Measurements from ENCODE around the gene PITPNC1.
"Not testable (repeated sequence)": the region's sequence is repeated elsewhere in the genome, so short reads cannot be mapped to it uniquely, and the experiment has no call there.

PITPNC1 gene

GRCh38 chr17:67376737-67377487 is at the start of gene PITPNC1:
TSS of gene PITPNC1 (plus strand) at chr17:67377281.
- peak; percentile 61 for DNase-seq

GRCh38 chr17:67328026-67328425 is 49.1 kb upstream of the PITPNC1 start:
- no peak for DNase-seq

GRCh38 chr17:67331381-67332161 is 45.5 kb upstream of the PITPNC1 start:
- DNase-seq, result not testable (repeated sequence)

DNA sequence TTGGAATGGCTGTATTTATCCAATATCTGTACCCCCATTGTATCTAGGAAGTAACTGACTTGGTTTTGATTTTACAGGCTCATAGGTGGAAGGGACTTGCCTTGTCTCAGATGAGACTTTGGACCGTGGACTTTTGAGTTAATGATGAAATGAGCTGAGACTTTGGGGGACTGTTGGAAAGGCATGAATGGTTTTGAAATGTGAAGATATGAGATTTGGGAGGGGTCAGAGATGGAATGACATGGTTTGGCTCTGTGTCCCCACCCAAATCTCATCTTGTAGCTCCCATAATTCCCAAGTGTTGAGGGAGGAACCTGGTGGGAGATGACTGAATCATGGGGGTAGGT is 44.9 kb upstream of the PITPNC1 start:
- not testable (repeated sequence) for DNase-seq

GRCh38 chr17:67335245-67335835 is 41.7 kb upstream of the PITPNC1 start:
- no peak for DNase-seq

GRCh38 chr17:67336859-67337258 is 40.2 kb upstream of the PITPNC1 start:
- no peak for DNase-seq

DNA sequence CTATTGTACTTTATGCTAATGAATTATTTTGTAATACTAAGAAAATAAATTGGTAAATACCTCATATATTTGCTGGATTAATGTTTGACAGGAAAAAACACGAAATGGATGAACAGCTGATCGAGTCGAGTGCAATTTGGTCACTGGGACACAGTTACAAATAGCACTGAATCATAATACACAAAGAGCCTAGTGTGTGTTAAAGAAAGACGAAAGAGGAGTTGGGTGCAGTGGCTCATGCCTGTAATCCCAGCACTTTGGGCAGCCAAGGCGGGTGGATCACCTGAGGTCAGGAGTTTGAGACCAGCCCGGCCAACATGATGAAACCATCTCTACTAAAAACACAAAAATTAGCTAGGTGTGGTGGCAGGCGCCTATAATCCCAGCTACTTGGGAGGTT is 38.7 kb upstream of the PITPNC1 start:
- DNase-seq, result not testable (repeated sequence)

GRCh38 chr17:67343237-67343636 is 33.8 kb upstream of the PITPNC1 start:
- DNase-seq, result no peak

DNA sequence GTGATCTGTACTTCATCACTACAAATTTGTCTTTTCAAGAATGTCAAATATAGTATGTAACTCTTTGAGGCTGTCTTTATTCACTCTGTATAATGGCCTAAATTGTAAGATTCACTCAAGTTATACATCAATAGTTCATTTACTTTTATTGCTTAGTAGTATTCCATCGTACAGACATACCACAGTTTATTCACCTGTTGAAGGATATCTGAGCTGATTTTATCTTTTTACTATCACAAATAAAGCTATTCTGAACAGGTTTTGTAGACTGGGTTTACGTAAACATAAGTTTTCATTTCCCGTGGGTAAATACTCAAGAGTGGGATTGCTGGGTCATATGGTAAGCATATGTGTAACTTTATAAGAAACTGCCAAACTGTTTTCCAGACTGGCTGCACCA is 29.3 kb upstream of the PITPNC1 start:
- DNase-seq, result no peak

DNA sequence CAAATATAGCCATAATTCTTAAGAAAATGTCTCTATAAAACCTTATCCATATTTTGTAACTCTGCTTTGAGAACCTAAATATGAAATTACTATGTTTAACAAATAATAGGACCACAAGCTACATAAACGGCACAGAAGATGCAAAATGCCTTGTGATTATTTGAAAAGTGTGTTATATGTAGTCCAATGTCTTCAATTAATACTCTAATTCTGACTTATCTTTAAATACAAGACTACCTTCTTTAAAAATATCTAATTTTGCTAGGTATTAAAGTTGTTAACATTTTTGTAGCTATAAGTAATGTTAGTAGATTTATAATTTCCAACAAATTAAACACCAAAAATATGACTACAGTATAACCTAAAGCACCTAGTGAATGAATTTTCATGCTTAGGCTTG is 27.7 kb upstream of the PITPNC1 start:
- DNase-seq, result no peak

DNA sequence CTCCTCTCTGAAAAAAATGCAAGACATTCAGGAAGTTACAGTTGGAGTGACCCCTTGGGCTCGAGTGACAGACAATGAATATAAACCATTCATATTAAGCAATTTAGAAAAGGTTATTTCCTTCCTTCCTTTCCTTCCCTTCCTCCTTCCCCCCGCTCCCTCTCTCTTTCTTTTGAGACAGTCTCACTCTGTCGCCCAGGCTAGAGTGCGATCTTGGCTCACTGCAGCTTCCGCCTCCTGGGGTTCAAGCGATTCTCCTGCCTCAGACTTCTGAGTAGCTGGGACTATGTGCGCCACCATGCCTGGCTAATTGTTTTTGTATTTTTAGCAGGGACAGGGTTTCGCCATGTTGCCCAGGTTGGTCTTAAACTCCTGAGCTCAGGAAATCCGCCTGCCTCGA is 23.9 kb upstream of the PITPNC1 start:
- DNase-seq, result no peak

- no peak for DNase-seq
Observed at GRCh38 chr17:67353929-67354574, 23.0 kb upstream of the PITPNC1 start.

DNA sequence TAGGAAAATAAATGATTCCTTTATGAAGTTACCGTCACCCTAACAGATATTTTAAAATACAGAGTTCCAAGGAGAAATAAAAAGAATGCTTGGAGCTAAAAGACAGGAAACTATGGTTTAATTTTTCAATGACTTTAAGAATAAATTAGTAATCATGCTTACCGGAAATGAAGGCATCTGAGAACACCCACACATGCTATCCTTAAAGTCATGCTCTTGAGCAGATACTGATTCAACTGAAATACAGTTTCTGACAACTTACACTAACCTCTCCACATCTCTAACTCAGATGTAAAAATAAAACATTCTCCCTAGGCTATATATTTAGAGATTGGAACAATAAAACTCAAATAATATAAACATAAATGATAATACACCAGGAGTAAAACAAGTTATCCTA is 18.5 kb upstream of the PITPNC1 start:
- DNase-seq, result no peak

DNA sequence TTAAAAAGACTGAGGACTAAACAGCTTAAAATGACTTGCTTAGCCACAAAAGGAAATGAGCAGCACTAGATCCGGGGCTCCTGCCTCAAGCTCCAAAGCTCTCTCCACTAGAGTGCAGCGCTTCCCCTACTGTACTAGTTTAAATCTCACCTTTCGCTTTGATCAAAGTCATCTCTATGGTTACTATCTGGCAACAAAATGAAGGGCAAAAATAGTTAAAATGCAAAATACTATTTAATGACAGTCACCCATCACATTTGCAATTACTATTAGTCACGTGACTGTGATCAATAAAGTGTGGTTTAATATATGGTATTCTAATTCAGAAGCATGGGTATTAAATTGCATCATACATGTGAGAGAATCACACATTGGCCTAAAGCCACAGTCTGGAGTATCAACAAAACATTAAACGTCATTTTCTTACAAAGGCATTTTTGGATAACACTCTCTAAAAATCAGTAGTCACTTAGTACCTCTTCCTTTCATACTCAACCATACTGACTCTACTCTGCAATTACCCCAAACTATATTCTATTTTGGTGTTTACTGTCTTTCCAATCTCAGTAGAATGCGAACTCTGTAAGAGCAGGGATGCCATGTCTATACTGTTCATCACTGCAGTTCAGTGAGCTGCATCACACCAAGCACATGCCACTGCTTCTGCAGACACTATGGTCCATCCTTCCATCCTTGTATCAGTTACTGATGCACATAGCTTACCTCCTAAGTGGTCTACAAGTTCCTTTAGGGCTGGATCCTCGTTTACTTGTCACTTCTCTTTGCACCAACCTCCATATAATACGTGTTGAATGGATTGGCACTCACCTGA is 16.9 kb upstream of the PITPNC1 start:
- DNase-seq, result peak; percentile 8

GRCh38 chr17:67360880-67361279 is 16.2 kb upstream of the PITPNC1 start:
- no peak for DNase-seq

GRCh38 chr17:67362173-67362572 is 14.9 kb upstream of the PITPNC1 start:
- DNase-seq, result no peak

DNA sequence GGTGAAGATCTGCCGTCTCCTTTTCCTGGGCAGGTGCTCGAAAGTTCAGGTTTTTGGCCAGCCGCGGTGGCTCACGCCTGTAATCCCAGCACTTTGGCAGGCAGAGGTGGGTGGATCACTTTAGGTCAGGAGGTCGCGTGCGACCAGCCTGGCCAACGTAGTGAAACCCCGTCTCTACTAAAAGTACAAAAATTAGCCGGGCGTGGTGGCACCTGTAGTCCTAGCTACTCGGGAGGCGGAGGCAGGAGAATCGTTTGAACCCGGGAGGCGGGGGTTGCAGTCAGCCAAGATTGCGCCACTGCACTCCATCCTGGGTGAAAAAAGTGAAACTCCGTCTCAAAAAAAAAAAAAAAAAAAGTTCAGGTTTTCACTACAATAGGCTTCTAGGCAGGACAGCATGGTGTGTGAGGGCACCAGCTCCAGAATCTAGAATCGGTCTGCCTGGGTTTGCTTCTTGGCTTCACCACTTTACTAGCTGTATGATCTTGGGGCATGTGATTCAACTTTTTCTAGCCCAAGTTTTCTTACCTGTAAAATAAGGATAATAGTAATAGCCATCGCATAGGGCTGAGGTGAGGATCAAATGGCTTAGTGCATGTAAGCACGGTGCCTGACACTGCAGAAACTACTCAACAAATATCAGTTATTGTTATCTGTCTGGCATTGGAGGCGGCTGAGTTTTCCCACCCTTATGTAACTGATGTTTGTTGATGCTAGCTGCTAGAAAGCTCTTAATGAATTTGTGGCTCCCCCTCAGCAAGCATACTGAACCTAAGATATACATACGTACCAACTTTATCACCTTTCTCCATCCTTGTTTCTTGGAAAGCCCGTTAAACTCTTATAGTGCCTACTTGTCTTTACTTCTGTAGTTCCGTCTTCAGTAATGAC is 12.0 kb upstream of the PITPNC1 start:
- DNase-seq, result no peak

DNA sequence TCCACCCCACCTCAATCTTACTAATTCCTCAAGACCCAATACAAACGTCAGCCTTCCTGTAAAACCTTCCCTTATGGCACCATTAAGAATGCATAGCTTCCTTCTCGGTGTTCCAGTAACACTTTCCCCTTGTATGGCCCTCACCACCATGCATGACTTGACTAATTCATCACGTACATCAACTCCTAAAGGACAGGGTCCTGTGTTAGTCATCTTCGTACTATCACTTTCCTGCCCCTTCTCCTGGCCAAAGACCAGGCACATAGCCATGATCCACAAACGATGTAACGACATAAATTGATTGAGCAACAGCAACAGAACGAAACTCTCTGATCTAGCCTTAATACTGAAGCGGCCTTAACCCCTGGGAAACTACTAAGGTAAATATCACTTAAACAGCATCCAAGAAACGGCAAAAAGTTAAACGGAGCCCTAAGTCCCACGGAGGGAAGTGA is 11.3 kb upstream of the PITPNC1 start:
- no peak for DNase-seq

- DNase-seq, result peak; percentile 80
Observed at GRCh38 chr17:67366193-67367157, 10.6 kb upstream of the PITPNC1 start, which contains the start of gene PSMD12. TSS of gene PSMD12 (minus strand) at chr17:67366577. CDS start at chr17:67366519, 58 bp downstream.

- no peak for DNase-seq
Observed at GRCh38 chr17:67369676-67370075, 7.4 kb upstream of the PITPNC1 start.
